Smooth muscle cell (in vitro differentiated cells): ENCODE results near the gene GPR17. TPM values are rescaled to one million over a fixed set of nuclear protein-coding genes. Genes with fewer than 3 reads are reported as not detected.

Experiments
- DNase-seq: peaks from one replicate; lab custom pipeline; 2025; ENCODE audit not compliant: unreplicated experiment; lab: John Stamatoyannopoulos, UW
- H2AFZ ChIP-seq: fragments of 200-600 bp; sonication (generic); 2 replicates; pipeline ENCODE4 v1.6.0; 2016; ENCODE audit warnings: antibody characterized with exemption, low read depth, mild to moderate bottlenecking
- H3F3A ChIP-seq: fragments of 200-600 bp; sonication (generic); 2 replicates; pipeline ENCODE4 v1.6.0; 2017; ENCODE audit warnings: antibody characterized with exemption, low read depth
- H3K27ac ChIP-seq: fragments of 200-600 bp; sonication (generic); 2 replicates; pipeline ENCODE4 v1.5.1; 2016; ENCODE audit warnings: low read depth, mild to moderate bottlenecking
- H3K27me3 ChIP-seq: fragments of 200-600 bp; sonication (generic); 2 replicates; pipeline ENCODE4 v1.6.1; 2016; ENCODE audit warnings: low read depth, mild to moderate bottlenecking
- H3K36me3 ChIP-seq: fragments of 200-600 bp; sonication (generic); 2 replicates; pipeline ENCODE4 v1.5.1; 2016; ENCODE audit warnings: low read depth
- H3K4me1 ChIP-seq: fragments of 200-600 bp; sonication (generic); 2 replicates; pipeline ENCODE4 v1.5.1; 2016; ENCODE audit warnings: low read depth
- H3K4me2 ChIP-seq: fragments of 200-600 bp; sonication (generic); 2 replicates; pipeline ENCODE4 v1.6.0; 2016; ENCODE audit warnings: mild to moderate bottlenecking
- H3K4me3 ChIP-seq: fragments of 200-600 bp; sonication (generic); 2 replicates; pipeline ENCODE4 v1.5.1; 2016; ENCODE audit warnings: mild to moderate bottlenecking
- H3K79me2 ChIP-seq: fragments of 200-600 bp; sonication (generic); 2 replicates; pipeline ENCODE4 v1.6.0; 2016; ENCODE audit warnings: low read depth, mild to moderate bottlenecking
- H3K9ac ChIP-seq: fragments of 200-600 bp; sonication (generic); 2 replicates; pipeline ENCODE4 v1.6.0; 2016; ENCODE audit warnings: low read depth
- H3K9me3 ChIP-seq: fragments of 200-600 bp; sonication (generic); replicated peaks from 2 replicates; pipeline ENCODE4 v1.5.1; 2016; ENCODE audit warnings: low read depth
- H4K20me1 ChIP-seq: fragments of 200-600 bp; sonication (generic); 2 replicates; pipeline ENCODE4 v1.6.0; 2016; ENCODE audit warnings: low read depth
- whole genome bisulfite sequencing: methylation state at CpG from one replicate; pipeline ENCODE4 v1.1.7; 2016; ENCODE audit warnings: low lambda C conversion rate; 5-methylcytosine and 5-hydroxymethylcytosine counted together
- polyA plus RNA-seq: library from polyadenylated mRNA; unstranded; fragments of >200 nt; fragmentation: Nextera tagmentation; extraction: Ambion mirVana; gene quantifications from 2 replicates; pipeline ENCODE4 v1.2.1, GENCODE V29; 2016
- total RNA-seq: library from RNA; depleted of rRNA; stranded (reverse); fragments of >200 nt; gene quantifications from 2 replicates; pipeline ENCODE4 v1.2.3, GENCODE V29; 2014
- TF ChIP-seq, protein P1 (sequence below): fragments of 200-600 bp; sonication (generic); IDR thresholded peaks from 2 replicates; pipeline ENCODE4 v1.5.1; 2017; ENCODE audit warnings: borderline replicate concordance, mild to moderate bottlenecking, antibody characterized with exemption; ENCODE audit not compliant: insufficient read depth, poor library complexity, severe bottlenecking

Gene GPR17
- total and polyA plus RNA-seq, 2 experiments from 2014 or later: not detected

DNA sequence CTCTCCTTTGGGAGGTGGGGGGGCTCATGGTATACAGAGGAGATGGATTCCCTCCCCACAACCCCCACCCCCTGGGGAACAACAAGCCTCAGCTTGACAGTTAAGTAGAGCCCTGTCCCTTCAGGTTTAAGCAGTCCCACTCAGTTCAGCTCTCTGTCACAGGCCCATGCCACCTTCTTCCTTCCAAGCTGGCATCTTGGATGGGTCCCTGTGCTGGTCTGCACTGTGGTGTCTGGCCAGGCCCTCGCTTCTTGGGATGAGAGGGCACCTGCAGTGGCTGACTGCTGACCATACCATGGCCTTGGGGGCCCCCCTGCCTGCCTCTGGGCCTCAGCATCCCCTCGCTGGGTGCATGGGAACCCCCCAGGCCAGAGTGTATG is 20.4 kb upstream of the GPR17 start:
- Histone ChIP-seq H4K20me1 (no peaks in the 10 kb centered on the region), H3K79me2 (no peaks in the 10 kb centered on the region), H3K9me3 (no peaks in the 10 kb centered on the region), H3K4me3 (no peak overlapping the region), H3K27ac (no peak overlapping the region), H3F3A (no peaks in the 10 kb centered on the region), H3K4me2 (no peak overlapping the region), H3K9ac (no peak overlapping the region), H2AFZ (no peak overlapping the region), H3K4me1 (no peaks in the 10 kb centered on the region), H3K36me3 (no peaks in the 10 kb centered on the region), H3K27me3 (no peaks in the 10 kb centered on the region)
- DNase-seq: no peak
- 90% methylated on average over 2 of the region's 2 CpGs for WGBS
- TF ChIP-seq, protein P1, sequence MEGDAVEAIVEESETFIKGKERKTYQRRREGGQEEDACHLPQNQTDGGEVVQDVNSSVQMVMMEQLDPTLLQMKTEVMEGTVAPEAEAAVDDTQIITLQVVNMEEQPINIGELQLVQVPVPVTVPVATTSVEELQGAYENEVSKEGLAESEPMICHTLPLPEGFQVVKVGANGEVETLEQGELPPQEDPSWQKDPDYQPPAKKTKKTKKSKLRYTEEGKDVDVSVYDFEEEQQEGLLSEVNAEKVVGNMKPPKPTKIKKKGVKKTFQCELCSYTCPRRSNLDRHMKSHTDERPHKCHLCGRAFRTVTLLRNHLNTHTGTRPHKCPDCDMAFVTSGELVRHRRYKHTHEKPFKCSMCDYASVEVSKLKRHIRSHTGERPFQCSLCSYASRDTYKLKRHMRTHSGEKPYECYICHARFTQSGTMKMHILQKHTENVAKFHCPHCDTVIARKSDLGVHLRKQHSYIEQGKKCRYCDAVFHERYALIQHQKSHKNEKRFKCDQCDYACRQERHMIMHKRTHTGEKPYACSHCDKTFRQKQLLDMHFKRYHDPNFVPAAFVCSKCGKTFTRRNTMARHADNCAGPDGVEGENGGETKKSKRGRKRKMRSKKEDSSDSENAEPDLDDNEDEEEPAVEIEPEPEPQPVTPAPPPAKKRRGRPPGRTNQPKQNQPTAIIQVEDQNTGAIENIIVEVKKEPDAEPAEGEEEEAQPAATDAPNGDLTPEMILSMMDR: no peak

DNA sequence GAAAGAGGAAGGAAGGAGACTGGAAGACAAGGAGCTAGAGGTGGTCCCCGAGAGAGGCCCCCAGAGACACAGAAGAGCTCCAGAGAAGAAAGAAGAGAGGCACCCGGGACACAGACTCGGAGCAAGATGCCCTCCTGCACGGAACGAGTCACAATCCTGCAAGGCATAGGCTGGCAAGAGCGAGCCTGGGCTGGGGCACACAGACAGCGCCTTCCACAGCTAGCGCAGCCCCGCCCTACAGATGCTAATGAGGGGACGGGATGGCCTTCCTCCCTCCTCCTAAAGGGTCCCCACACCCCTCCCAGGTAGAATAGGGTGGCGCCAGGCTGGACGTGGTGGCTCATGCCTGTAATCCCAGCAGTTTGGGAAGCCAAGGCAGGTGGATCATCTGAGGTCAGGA is 19.8 kb upstream of the GPR17 start:
- Histone ChIP-seq H3K36me3 (no peaks in the 10 kb centered on the region), H3K79me2 (no peaks in the 10 kb centered on the region), H3K4me1 (no peaks in the 10 kb centered on the region), H3K4me3 (no peak overlapping the region), H3K27me3 (no peaks in the 10 kb centered on the region), H3K9me3 (no peaks in the 10 kb centered on the region), H2AFZ (no peak overlapping the region), H3F3A (no peaks in the 10 kb centered on the region), H3K4me2 (no peak overlapping the region), H3K27ac (no peak overlapping the region), H3K9ac (no peak overlapping the region), H4K20me1 (no peaks in the 10 kb centered on the region)
- no peak for DNase-seq
- TF ChIP-seq, protein P1: no peak
- WGBS: 73% methylated on average over 12 of the region's 12 CpGs

DNA sequence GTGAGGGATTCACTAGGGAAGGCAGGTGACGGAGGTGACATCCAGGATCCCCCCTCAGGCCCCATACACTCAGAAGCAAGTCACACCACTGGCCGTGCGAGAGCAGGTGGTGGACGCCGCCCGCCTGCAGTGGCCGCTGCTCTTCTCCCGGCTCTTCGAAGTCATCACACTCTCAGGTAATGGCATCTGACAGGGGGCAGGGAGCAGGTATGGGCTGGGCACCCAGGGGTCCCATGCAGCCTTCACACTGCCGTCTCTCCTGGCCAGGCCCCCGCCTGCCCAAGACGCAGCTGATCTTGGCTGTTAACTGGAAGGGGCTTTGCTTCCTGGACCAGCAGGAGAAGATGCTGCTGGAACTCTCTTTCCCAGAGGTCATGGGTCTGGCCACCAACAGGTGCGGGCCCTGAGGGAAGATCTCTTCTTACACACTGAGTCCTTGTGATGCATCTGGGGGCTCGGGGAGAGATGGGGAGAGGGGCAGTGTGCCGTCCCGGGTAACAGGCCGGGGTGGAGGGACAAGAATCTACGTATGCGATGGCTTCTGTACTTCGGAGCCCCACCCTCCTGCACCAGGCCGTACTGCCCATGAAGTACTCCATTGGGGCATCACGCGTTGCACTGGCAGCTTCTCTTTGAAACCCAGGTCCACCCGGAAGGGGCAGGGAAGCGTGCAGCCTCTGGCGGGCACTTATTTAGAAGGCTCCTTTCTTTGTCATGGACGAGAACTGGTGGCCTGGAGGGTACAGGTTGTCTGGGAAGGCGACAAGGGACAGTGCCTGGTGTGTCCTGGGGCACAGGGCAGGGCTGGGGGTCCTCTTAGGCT is 18.8 kb upstream of the GPR17 start:
- 96% methylated on average over 28 of the region's 28 CpGs for WGBS
- H3K4me3 ChIP-seq: no peak overlapping the region
- H3K4me2 ChIP-seq: no peak overlapping the region
- no peak overlapping the region for H2AFZ ChIP-seq
- H3K27ac ChIP-seq: no peak overlapping the region
- H3K9me3 ChIP-seq: no peaks in the 10 kb centered on the region
- H3F3A ChIP-seq: no peaks in the 10 kb centered on the region
- no peak overlapping the region for H3K9ac ChIP-seq
- no peak for DNase-seq
- H3K4me1 ChIP-seq: no peaks in the 10 kb centered on the region
- no peaks in the 10 kb centered on the region for H3K79me2 ChIP-seq
- H3K27me3 ChIP-seq: no peaks in the 10 kb centered on the region
- H3K36me3 ChIP-seq: no peaks in the 10 kb centered on the region
- no peaks in the 10 kb centered on the region for H4K20me1 ChIP-seq
- TF ChIP-seq, protein P1: no peak
